MCF 10A (cell line): ENCODE measurements around the gene AGPS. TPM values are rescaled to one million over a fixed set of nuclear protein-coding genes. Genes with fewer than 3 reads are reported as not detected.

ENCODE experiments used
- BruUV-seq: library from RNA; stranded (reverse); fragments of 400-500 nt; replicated peaks from 2 replicates; lab custom pipeline; 2021; lab: Mats Ljungman, UMichigan
- CTCF ChIA-PET: fragments of 300-600 bp; sonication (Branson Sonifier 250); formaldehyde crosslinking; extraction: SDS; loops from one replicate; lab custom pipeline; 2021; ENCODE audit warnings: antibody characterized with exemption, inconsistent platforms; lab: Yijun Ruan, JAX
- POLR2A ChIA-PET: fragments of 300-600, 350-650 bp; sonication (Branson Sonifier 250); formaldehyde crosslinking; extraction: SDS; loops from one replicate; lab custom pipeline; 2020; ENCODE audit warnings: antibody characterized with exemption, inconsistent platforms; lab: Yijun Ruan, JAX
- DNase-seq: peaks from one replicate; pipeline ENCODE4 v3.0.0-alpha.2; 2018; ENCODE audit not compliant: unreplicated experiment
- H3K27ac Mint-ChIP-seq: one replicate; pipeline ENCODE4 v1.8.0; 2022; ENCODE audit warnings: mild to moderate bottlenecking, low read depth, mixed read lengths; ENCODE audit not compliant: unreplicated experiment
- H3K27me3 Mint-ChIP-seq: one replicate; pipeline ENCODE4 v1.8.0; 2022; ENCODE audit warnings: mixed read lengths; ENCODE audit not compliant: insufficient read depth, unreplicated experiment
- H3K36me3 Mint-ChIP-seq: one replicate; pipeline ENCODE4 v1.8.0; 2022; ENCODE audit warnings: mild to moderate bottlenecking, moderate library complexity, mixed read lengths; ENCODE audit not compliant: insufficient read depth, unreplicated experiment
- H3K4me1 Mint-ChIP-seq: one replicate; pipeline ENCODE4 v1.8.0; 2022; ENCODE audit warnings: mixed read lengths; ENCODE audit not compliant: insufficient read depth, unreplicated experiment
- H3K4me3 Mint-ChIP-seq: one replicate; pipeline ENCODE4 v1.8.0; 2022; ENCODE audit warnings: mild to moderate bottlenecking, moderate library complexity, mixed read lengths; ENCODE audit not compliant: unreplicated experiment
- H3K9me3 Mint-ChIP-seq: one replicate; pipeline ENCODE4 v1.8.0; 2022; ENCODE audit warnings: mixed read lengths; ENCODE audit not compliant: unreplicated experiment
- CTCF ChIP-seq: fragments of 200-600 bp; IDR thresholded peaks from one replicate; pipeline ENCODE4 v1.8.0; 2022; ENCODE audit warnings: antibody characterized with exemption, mild to moderate bottlenecking; ENCODE audit not compliant: unreplicated experiment
- intact Hi-C: fragments of 100-400 bp; cut with micrococcal nuclease; formaldehyde crosslinking; loops from 2 replicates; pipeline ENCODE4 v1.14.1; 2022
- total RNA-seq: library from RNA; stranded (reverse); gene quantifications from 2 replicates; pipeline ENCODE4 v1.2.3, GENCODE V29; 2022

Gene AGPS
- total RNA-seq, 1 experiment from 2014 or later: 49.5 TPM

- POLR2A ChIA-PET: no interaction called here
Observed at GRCh38 chr2:177400337-177400923, 7.9 kb downstream of the AGPS start.

GRCh38 chr2:177402096-177402495 is 9.5 kb downstream of the AGPS start:
- Mint-ChIP-seq H3K9me3 (peaks cover 10% of the 10 kb centered on the region), H3K27me3 (no peaks in the 10 kb centered on the region), H3K36me3 (peaks cover 4% of the 10 kb centered on the region), H3K4me1 (peaks cover 45% of the 10 kb centered on the region), H3K4me3 (no peak overlapping the region), H3K27ac (no peak overlapping the region)
- BruUV-seq: no TSS peak
- CTCF ChIA-PET: interaction anchor here (0.6 to 2.6 kb wide), 4 partner anchors 11 to 241 kb away, joined by 3 to 12 read pairs (median 4); no protein-coding TSS in a partner anchor
- no peak for DNase-seq
- POLR2A ChIA-PET: no interaction called here
- no peak for TF ChIP-seq CTCF
- intact Hi-C loops: no loop called here

More at GRCh38 chr2:177400337-177400923, 7.9 kb downstream of the AGPS start:
- Mint-ChIP-seq H3K9me3 (peaks cover 2% of the 10 kb centered on the region), H3K4me3 (no peak overlapping the region), H3K4me1 (peaks cover 53% of the 10 kb centered on the region), H3K36me3 (peaks cover 5% of the 10 kb centered on the region), H3K27me3 (no peaks in the 10 kb centered on the region), H3K27ac (no peak overlapping the region)
- DNase-seq: no peak
- CTCF ChIA-PET: interaction anchor here (0.7 to 2.6 kb wide), 2 partner anchors 13 to 65 kb away, joined by 3 to 12 read pairs; no protein-coding TSS in a partner anchor
- intact Hi-C loops: no loop called here
- TF ChIP-seq CTCF: no peak
- BruUV-seq: no TSS peak

- ChIA-PET POLR2A (interaction anchor here (0.8 to 4.6 kb wide), 2 partner anchors 11 to 172 kb away, joined by 3 to 34 read pairs; partner anchors contain the start of gene AGPS), CTCF (interaction anchor here (0.5 to 1.5 kb wide), 4 partner anchors 11 to 1532 kb away, joined by 3 to 5 read pairs (median 4); no protein-coding TSS in a partner anchor)
- no peaks in the 10 kb centered on the region for H3K27me3 Mint-ChIP-seq
- intact Hi-C loops: no loop called here
- peaks cover 10% of the 10 kb centered on the region for H3K9me3 Mint-ChIP-seq
- H3K4me1 Mint-ChIP-seq: peaks cover 28% of the 10 kb centered on the region
- H3K4me3 Mint-ChIP-seq: no peak overlapping the region
- no peak for TF ChIP-seq CTCF
- H3K36me3 Mint-ChIP-seq: no peaks in the 10 kb centered on the region
- no TSS peak for BruUV-seq
- DNase-seq: no peak
- H3K27ac Mint-ChIP-seq: no peak overlapping the region
Observed at GRCh38 chr2:177403838-177404237, 11.3 kb downstream of the AGPS start.

DNA sequence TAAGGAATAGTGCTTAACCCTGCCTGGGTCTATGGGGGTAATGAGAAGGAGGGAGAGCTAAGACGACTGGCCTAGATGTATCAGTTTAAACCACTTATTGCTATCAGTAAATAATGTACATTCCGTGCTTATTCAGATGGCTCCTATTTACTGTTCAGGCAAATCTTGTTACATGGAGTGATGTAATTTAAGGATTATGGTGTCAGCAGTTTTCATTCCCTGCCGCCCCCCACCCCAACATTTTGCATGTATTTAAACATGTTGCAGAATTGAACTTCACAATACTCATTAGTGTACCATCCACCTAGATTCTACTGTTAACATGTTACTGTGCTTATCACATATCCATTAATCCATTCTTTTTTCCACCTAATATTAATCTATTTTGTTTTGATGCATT is 11.7 kb downstream of the AGPS start:
- Mint-ChIP-seq H3K9me3 (peaks cover 10% of the 10 kb centered on the region), H3K4me3 (no peak overlapping the region), H3K27ac (no peak overlapping the region), H3K27me3 (no peaks in the 10 kb centered on the region), H3K4me1 (peaks cover 27% of the 10 kb centered on the region), H3K36me3 (no peaks in the 10 kb centered on the region)
- CTCF ChIA-PET: interaction anchor here (0.9 to 1.5 kb wide), 2 partner anchors 71 to 1532 kb away, joined by 4 to 5 read pairs; no protein-coding TSS in a partner anchor
- intact Hi-C loops: no loop called here
- no TSS peak for BruUV-seq
- no peak for TF ChIP-seq CTCF
- no peak for DNase-seq
- POLR2A ChIA-PET: interaction anchor here (4.6 kb wide), 1 partner anchor 12 kb away, joined by 34 read pairs; the partner anchor contains the start of gene AGPS
